Lung (tissue), 12 donors: ENCODE results near the gene MYO3B. TPM values are rescaled to one million over a fixed set of nuclear protein-coding genes. Genes with fewer than 3 reads are reported as not detected.

ENCODE experiments used
- ATAC-seq: fragments of 200-7000 bp; cut with Tn5 transposase; one replicate; pipeline ENCODE4 v1.9.1; 2020; ENCODE audit warnings: moderate number of reproducible peaks; ENCODE audit not compliant: insufficient read depth, low FRiP score
- DNase-seq, 3 donors: peaks; one replicate each; pipeline ENCODE4 v3.0.0-alpha.2; 2013 to 2017
- H3K27ac ChIP-seq, 2 donors: one replicate each; pipeline ENCODE4 v1.5.1; 2013; ENCODE audit warnings: mild to moderate bottlenecking in 2 of 2, moderate library complexity in 2 of 2, control low read depth in 1 of 2, inconsistent platforms in 1 of 2, low read depth in 1 of 2, low read length in 1 of 2
- H3K27me3 ChIP-seq, 3 donors: one replicate each; pipeline ENCODE4 v1.5.1; 2013; ENCODE audit warnings: low read length in 2 of 3; ENCODE audit not compliant: control insufficient read depth in 3 of 3, insufficient read depth in 3 of 3
- H3K36me3 ChIP-seq, 4 donors: one replicate each; pipeline ENCODE4 v1.5.1; 2013; ENCODE audit warnings: low read length in 4 of 4, mild to moderate bottlenecking in 1 of 4, moderate library complexity in 1 of 4; ENCODE audit not compliant: control insufficient read depth in 4 of 4, insufficient read depth in 4 of 4
- H3K4me1 ChIP-seq, 5 donors: one replicate each; pipeline ENCODE4 v1.5.1; 2013; ENCODE audit warnings: low read length in 5 of 5, mild to moderate bottlenecking in 2 of 5, moderate library complexity in 1 of 5; ENCODE audit not compliant: control insufficient read depth in 5 of 5, insufficient read depth in 5 of 5
- H3K4me3 ChIP-seq: one replicate; pipeline ENCODE4 v1.5.1; 2013; ENCODE audit warnings: mild to moderate bottlenecking, control low read depth, moderate library complexity
- H3K9ac ChIP-seq, 2 donors: one replicate each; pipeline ENCODE4 v1.5.1; 2013; ENCODE audit warnings: low read length in 2 of 2, control low read depth in 1 of 2; ENCODE audit not compliant: insufficient read depth in 1 of 2
- H3K9me3 ChIP-seq, 4 donors: one replicate each; pipeline ENCODE4 v1.5.1; 2013; ENCODE audit warnings: low read length in 3 of 4, mild to moderate bottlenecking in 1 of 4, moderate library complexity in 1 of 4; ENCODE audit not compliant: control insufficient read depth in 4 of 4, insufficient read depth in 3 of 4
- WGBS, 2 donors: extraction: QIAGEN DNeasy Blood & Tissue Kit; methylation state at CpG; one replicate each; pipeline ENCODE4 v1.1.7; 2013; 5-methylcytosine and 5-hydroxymethylcytosine counted together
- polyA plus RNA-seq, 2 donors: library from polyadenylated mRNA; stranded (reverse); fragments of 200-250 nt; gene quantifications; one replicate each; pipeline ENCODE4 v1.2.1, GENCODE V29; 2013
- total RNA-seq, 2 donors: library from RNA; depleted of rRNA in 1 of 2; stranded (reverse); fragments of >200 nt in 1 of 2; gene quantifications; one replicate each; pipeline ENCODE4 v1.2.1, GENCODE V29; 2014 to 2021
- TF ChIP-seq, protein P1 (sequence below): IDR thresholded peaks from 2 replicates; pipeline ENCODE4 v1.5.1; 2012; ENCODE audit warnings: mild to moderate bottlenecking; ENCODE audit errors: control extremely low read depth, extremely low read depth
- donor health status: control.
- donor health status: control.
- donor health status: Bipolar disorder and iron deficiency.
- donor health status: healthy.
- donor health status: DM: yes; HTN: yes; CAD: no.

The MYO3B gene
- total and polyA plus RNA-seq, 4 donors, result 0.03 to 0.82 (median 0.05) TPM; not detected in 1

- Histone ChIP-seq H3K27me3 (peaks cover 0 to 8% (median 0%) of the 10 kb centered on the region in 3 donors), H3K9ac (no peak overlapping the region), H3K9me3 (no peaks in the 10 kb centered on the region), H3K4me3 (no peak overlapping the region), H3K4me1 (no peaks in the 10 kb centered on the region), H3K36me3 (no peaks in the 10 kb centered on the region), H3K27ac (no peak overlapping the region)
- TF ChIP-seq, protein P1, sequence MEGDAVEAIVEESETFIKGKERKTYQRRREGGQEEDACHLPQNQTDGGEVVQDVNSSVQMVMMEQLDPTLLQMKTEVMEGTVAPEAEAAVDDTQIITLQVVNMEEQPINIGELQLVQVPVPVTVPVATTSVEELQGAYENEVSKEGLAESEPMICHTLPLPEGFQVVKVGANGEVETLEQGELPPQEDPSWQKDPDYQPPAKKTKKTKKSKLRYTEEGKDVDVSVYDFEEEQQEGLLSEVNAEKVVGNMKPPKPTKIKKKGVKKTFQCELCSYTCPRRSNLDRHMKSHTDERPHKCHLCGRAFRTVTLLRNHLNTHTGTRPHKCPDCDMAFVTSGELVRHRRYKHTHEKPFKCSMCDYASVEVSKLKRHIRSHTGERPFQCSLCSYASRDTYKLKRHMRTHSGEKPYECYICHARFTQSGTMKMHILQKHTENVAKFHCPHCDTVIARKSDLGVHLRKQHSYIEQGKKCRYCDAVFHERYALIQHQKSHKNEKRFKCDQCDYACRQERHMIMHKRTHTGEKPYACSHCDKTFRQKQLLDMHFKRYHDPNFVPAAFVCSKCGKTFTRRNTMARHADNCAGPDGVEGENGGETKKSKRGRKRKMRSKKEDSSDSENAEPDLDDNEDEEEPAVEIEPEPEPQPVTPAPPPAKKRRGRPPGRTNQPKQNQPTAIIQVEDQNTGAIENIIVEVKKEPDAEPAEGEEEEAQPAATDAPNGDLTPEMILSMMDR, result no peak
- WGBS, 2 donors, result 63 to 83% methylated on average over 3 of the region's 3 CpGs
- no peak for DNase-seq
- ATAC-seq, result no peak
Observed at GRCh38 chr2:170360546-170361089, 182.7 kb downstream of the MYO3B start.

GRCh38 chr2:170361090-170361936 lies 183.4 kb downstream of the MYO3B start:
- 24 to 25% methylated on average over 5 of the region's 5 CpGs for WGBS, 2 donors
- no peak overlapping the region for H3K27ac ChIP-seq
- TF ChIP-seq, protein P1, result peak; percentile 47
- no peak overlapping the region for H3K9ac ChIP-seq
- H3K36me3 ChIP-seq, result no peaks in the 10 kb centered on the region
- ATAC-seq (no peak), DNase-seq (peak; percentile 55 to 74 (median 61))
- peaks cover 0 to 11% (median 0%) of the 10 kb centered on the region in 3 donors for H3K27me3 ChIP-seq
- H3K9me3 ChIP-seq, result no peaks in the 10 kb centered on the region
- no peak overlapping the region for H3K4me3 ChIP-seq
- H3K4me1 ChIP-seq, result no peaks in the 10 kb centered on the region

GRCh38 chr2:170362313-170362870 lies 184.4 kb downstream of the MYO3B start:
- Histone ChIP-seq H3K4me1 (no peaks in the 10 kb centered on the region), H3K27me3 (peaks cover 0 to 15% (median 4%) of the 10 kb centered on the region in 3 donors)
- no peak for ATAC-seq

More at GRCh38 chr2:170362313-170362870, 184.4 kb downstream of the MYO3B start:
- H3K27ac ChIP-seq, result no peak overlapping the region
- no peak overlapping the region for H3K9ac ChIP-seq
- H3K4me3 ChIP-seq, result no peak overlapping the region
- no peaks in the 10 kb centered on the region for H3K36me3 ChIP-seq
- WGBS, 2 donors, result 65 to 82% methylated on average over 3 of the region's 3 CpGs
- no peak for DNase-seq
- H3K9me3 ChIP-seq, result no peaks in the 10 kb centered on the region
- TF ChIP-seq, protein P1, result no peak
